ENCODE measurements around the gene KIRREL3. TPM values are rescaled to one million over a fixed set of nuclear protein-coding genes. Genes with fewer than 3 reads are reported as not detected.

Gene KIRREL3
- total RNA-seq, 1 experiment from 2014 or later, result 2.2 TPM

- intact Hi-C loops (cut with micrococcal nuclease; ENCODE audit: unreplicated experiment), result no loop called here
- ChIA-PET CTCF (no interaction called here), POLR2A (ENCODE audit: unreplicated experiment) (no interaction called here)
- Histone ChIP-seq H3F3A (ENCODE audit: insufficient read depth, low read depth) (no peaks in the 10 kb centered on the region), H3K9me3 (ENCODE audit: insufficient read depth, low read depth) (no peaks in the 10 kb centered on the region), H3K36me3 (ENCODE audit: low read depth) (no peaks in the 10 kb centered on the region), H3K27ac (no peak overlapping the region), H3K79me2 (ENCODE audit: low read depth) (no peaks in the 10 kb centered on the region), H3K4me1 (replicated peaks; ENCODE audit: insufficient read depth) (no peaks in the 10 kb centered on the region), H3K9me2 (ENCODE audit: insufficient read depth) (no peaks in the 10 kb centered on the region), H2AFZ (no peak overlapping the region), H4K20me1 (ENCODE audit: insufficient read depth) (no peaks in the 10 kb centered on the region), H3K4me2 (no peak overlapping the region), H3K27me3 (ENCODE audit: insufficient read depth, low read depth) (peaks cover 26% of the 10 kb centered on the region), H3K4me3 (no peak overlapping the region)
- TF ChIP-seq CTCF (conservative IDR thresholded peaks at IDR 0.05), result no peak
- TF ChIP-seq EZH2 (IDR thresholded peaks at IDR 0.05; ENCODE audit: low read depth), result no peak
- no peak for DNase-seq
- BruUV-seq (replicated peaks), result no TSS peak
Measured at GRCh38 chr11:126660761-126661425, 339.7 kb downstream of the KIRREL3 start.

DNA sequence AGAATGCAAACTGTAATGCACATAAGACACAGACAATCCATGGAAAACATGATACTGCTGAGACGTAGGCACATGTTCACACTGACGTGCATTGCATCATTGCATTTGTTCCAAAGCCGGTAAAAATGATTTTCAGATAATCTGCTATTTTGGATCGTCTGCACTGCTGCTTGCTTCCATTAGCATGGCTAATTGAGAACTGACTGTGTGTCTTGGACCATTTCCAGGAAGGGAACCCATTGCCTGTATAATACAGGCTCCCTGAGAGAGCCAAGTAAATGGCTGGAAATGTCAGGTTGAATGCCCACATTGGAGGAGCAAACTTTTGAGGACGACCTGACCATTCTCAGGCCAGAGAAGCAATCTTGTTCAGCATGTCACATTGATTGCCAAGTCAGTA, 340.2 kb downstream of the KIRREL3 start:
- CTCF ChIA-PET, result no interaction called here

DNA sequence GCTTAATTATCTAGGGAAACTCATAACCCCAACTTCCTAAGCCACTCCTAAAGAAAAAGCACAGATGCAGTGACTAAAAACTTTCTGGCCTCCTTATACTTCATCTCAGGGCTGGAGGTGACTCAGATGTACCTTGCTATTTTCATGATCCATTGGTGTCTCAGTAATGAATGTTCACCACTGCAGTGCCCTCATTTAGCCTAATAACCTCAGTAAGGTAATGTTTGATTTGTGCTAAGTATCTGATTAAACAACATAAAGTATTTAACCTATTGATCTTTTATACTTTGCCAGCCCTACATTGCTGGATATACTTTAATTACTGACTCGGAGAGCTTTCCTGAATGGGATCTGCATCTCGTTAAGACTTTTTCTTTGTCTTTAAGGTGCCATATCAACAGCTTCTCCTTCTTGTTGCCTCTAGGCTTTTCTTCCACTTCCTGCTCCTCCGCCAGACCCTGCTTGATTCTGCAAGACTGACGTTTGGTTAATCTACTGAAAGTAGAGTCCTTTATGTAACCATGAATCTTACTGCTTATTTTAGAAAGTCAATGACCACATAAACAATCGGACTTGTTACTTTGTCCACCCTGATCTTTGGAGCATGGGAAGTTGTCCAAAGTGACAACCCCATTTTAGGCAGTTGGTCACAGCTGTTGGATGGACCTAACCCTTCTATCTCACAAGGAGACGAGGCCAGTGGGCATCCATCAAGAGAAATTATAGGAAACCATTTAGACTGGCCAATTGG, 342.1 kb downstream of the KIRREL3 start:
- BruUV-seq (replicated peaks), result no TSS peak
- CTCF ChIA-PET, result no interaction called here
- TF ChIP-seq CTCF (conservative IDR thresholded peaks at IDR 0.05), result no peak
- TF ChIP-seq EZH2 (IDR thresholded peaks at IDR 0.05; ENCODE audit: low read depth), result no peak
- no peak overlapping the region for H3K27ac ChIP-seq
- POLR2A ChIA-PET (ENCODE audit: unreplicated experiment), result no interaction called here
- H3K9me3 ChIP-seq (ENCODE audit: insufficient read depth, low read depth), result no peaks in the 10 kb centered on the region
- no peaks in the 10 kb centered on the region for H3K4me1 ChIP-seq (replicated peaks; ENCODE audit: insufficient read depth)
- H3K79me2 ChIP-seq (ENCODE audit: low read depth), result no peaks in the 10 kb centered on the region
- no peaks in the 10 kb centered on the region for H4K20me1 ChIP-seq (ENCODE audit: insufficient read depth)
- no peak for DNase-seq
- intact Hi-C loops (cut with micrococcal nuclease; ENCODE audit: unreplicated experiment), result no loop called here
- H3K4me2 ChIP-seq, result no peak overlapping the region
- H3K27me3 ChIP-seq (ENCODE audit: insufficient read depth, low read depth), result peaks cover 44% of the 10 kb centered on the region
- no peak overlapping the region for H2AFZ ChIP-seq
- no peaks in the 10 kb centered on the region for H3F3A ChIP-seq (ENCODE audit: insufficient read depth, low read depth)
- H3K4me3 ChIP-seq, result no peak overlapping the region
- H3K9me2 ChIP-seq (ENCODE audit: insufficient read depth), result no peaks in the 10 kb centered on the region
- H3K36me3 ChIP-seq (ENCODE audit: low read depth), result no peaks in the 10 kb centered on the region

More for the DNA sequence above, 340.2 kb downstream of the KIRREL3 start:
- Histone ChIP-seq H3K36me3 (ENCODE audit: low read depth) (no peaks in the 10 kb centered on the region), H2AFZ (no peak overlapping the region), H3K4me3 (no peak overlapping the region), H3F3A (ENCODE audit: insufficient read depth, low read depth) (no peaks in the 10 kb centered on the region), H3K4me2 (no peak overlapping the region), H3K9me3 (ENCODE audit: insufficient read depth, low read depth) (no peaks in the 10 kb centered on the region), H3K27ac (no peak overlapping the region), H4K20me1 (ENCODE audit: insufficient read depth) (no peaks in the 10 kb centered on the region), H3K4me1 (replicated peaks; ENCODE audit: insufficient read depth) (no peaks in the 10 kb centered on the region), H3K27me3 (ENCODE audit: insufficient read depth, low read depth) (peaks cover 27% of the 10 kb centered on the region), H3K9me2 (ENCODE audit: insufficient read depth) (no peaks in the 10 kb centered on the region), H3K79me2 (ENCODE audit: low read depth) (no peaks in the 10 kb centered on the region)
- intact Hi-C loops (cut with micrococcal nuclease; ENCODE audit: unreplicated experiment), result no loop called here
- POLR2A ChIA-PET (ENCODE audit: unreplicated experiment), result no interaction called here
- BruUV-seq (replicated peaks), result no TSS peak
- no peak for TF ChIP-seq EZH2 (IDR thresholded peaks at IDR 0.05; ENCODE audit: low read depth)
- TF ChIP-seq CTCF (conservative IDR thresholded peaks at IDR 0.05), result no peak
- no peak for DNase-seq
